T-cell (primary cell): ENCODE measurements around the gene PABPN1L. TPM values are rescaled to one million over a fixed set of nuclear protein-coding genes. Genes with fewer than 3 reads are reported as not detected.

Source experiments
- ATAC-seq, 4 experiments: fragments of 200-7000 bp in 3 of 4; fragments of 150-1000 bp in 1 of 4; cut with Tn5 transposase; replicated peaks in 1 of 4; 1 replicate in 3 of 4; 2 replicates in 1 of 4; pipeline ENCODE4 v1.10.0; 2021; ENCODE audit warnings: moderate library complexity in 3 of 4, mild to moderate bottlenecking in 2 of 4, moderate number of reproducible peaks in 1 of 4
- CTCF ChIA-PET, 2 donors: fragments of 300-600 bp; sonication (Branson Sonifier 250); formaldehyde crosslinking; loops; one replicate each; lab custom pipeline; 2022; ENCODE audit warnings: antibody characterized with exemption in 2 of 2; lab: Charles Lee
- POLR2A ChIA-PET, 2 donors: fragments of 300-600 bp; sonication (Branson Sonifier 250); formaldehyde crosslinking; loops; one replicate each; lab custom pipeline; 2022; ENCODE audit warnings: antibody characterized with exemption in 2 of 2; lab: Charles Lee
- DNase-seq, 35 experiments: peaks; one replicate each; pipeline versions ENCODE4 v3.0.0 to v3.0.0-alpha.2; 2013 to 2023
- H3K27ac ChIP-seq: one replicate; pipeline ENCODE4 v1.5.1; 2013; ENCODE audit warnings: low read length
- H3K27me3 ChIP-seq, 2 experiments: replicated peaks in 1 of 2; 1 replicate in 1 of 2; 2 replicates in 1 of 2; pipeline versions ENCODE4 v1.6.1 to v1.7.0; 2013; ENCODE audit warnings: low read length in 1 of 2, mixed read lengths in 1 of 2; ENCODE audit not compliant: control insufficient read depth in 2 of 2, insufficient read depth in 2 of 2; ENCODE audit errors: extremely low read depth in 1 of 2
- H3K36me3 ChIP-seq, 2 donors: 1 replicate in 1 of 2; 2 replicates in 1 of 2; pipeline versions ENCODE4 v1.6.1 to v1.7.0; 2013; ENCODE audit warnings: low read length in 1 of 2; ENCODE audit not compliant: control insufficient read depth in 2 of 2, insufficient read depth in 1 of 2; ENCODE audit errors: extremely low read depth in 1 of 2
- H3K4me1 ChIP-seq, 2 experiments: 1 replicate in 1 of 2; 2 replicates in 1 of 2; pipeline versions ENCODE4 v1.6.1 to v1.7.0; 2013; ENCODE audit warnings: low read length in 2 of 2, mixed read lengths in 1 of 2; ENCODE audit not compliant: insufficient read depth in 2 of 2, control insufficient read depth in 1 of 2; ENCODE audit errors: extremely low read depth in 1 of 2
- H3K4me3 ChIP-seq, 2 donors: 1 replicate in 1 of 2; 2 replicates in 1 of 2; pipeline versions ENCODE4 v1.5.1 to v1.7.0; 2013; ENCODE audit warnings: mild to moderate bottlenecking in 2 of 2, low read length in 1 of 2, moderate library complexity in 1 of 2; ENCODE audit not compliant: control insufficient read depth in 1 of 2; ENCODE audit errors: extremely low read depth in 1 of 2
- H3K9me3 ChIP-seq: 2 replicates; pipeline ENCODE4 v1.7.0; 2013
- H3K27ac Mint-ChIP-seq, 2 donors: one replicate each; pipeline ENCODE4 v1.8.0; 2020 to 2021; ENCODE audit warnings: mild to moderate bottlenecking in 2 of 2, mixed read lengths in 2 of 2
- H3K27me3 Mint-ChIP-seq, 2 donors: one replicate each; pipeline ENCODE4 v1.8.0; 2021 to 2022; ENCODE audit warnings: mixed read lengths in 2 of 2
- H3K36me3 Mint-ChIP-seq: one replicate; pipeline ENCODE4 v1.8.0; 2021; ENCODE audit warnings: mixed read lengths
- H3K4me1 Mint-ChIP-seq, 3 donors: one replicate each; pipeline ENCODE4 v1.8.0; 2020 to 2022; ENCODE audit warnings: mixed read lengths in 3 of 3, mild to moderate bottlenecking in 1 of 3
- H3K4me3 Mint-ChIP-seq, 3 donors: one replicate each; pipeline ENCODE4 v1.8.0; 2020 to 2022; ENCODE audit warnings: mild to moderate bottlenecking in 3 of 3, mixed read lengths in 3 of 3, moderate library complexity in 3 of 3
- H3K9me3 Mint-ChIP-seq, 3 donors: one replicate each; pipeline ENCODE4 v1.8.0; 2020 to 2022; ENCODE audit warnings: mixed read lengths in 3 of 3
- WGBS: methylation state at CpG from one replicate; pipeline ENCODE4 v1.1.5; 2013; ENCODE audit warnings: missing lambda C conversion rate; ENCODE audit not compliant: insufficient coverage; 5-methylcytosine and 5-hydroxymethylcytosine counted together
- total RNA-seq, 35 experiments: library from RNA in 6 of 35; stranded (reverse) in 6 of 35; fragments of 120-200 nt in 1 of 35; gene quantifications; one replicate each; pipeline versions ENCODE4 v1.2.1 to v1.2.4 and lab custom pipeline; 2013 to 2026

The PABPN1L gene
- total RNA-seq, 5 donors from 2014 or later (not counting 1 experiment from before 2014, with no cell fraction given): not detected

- no peaks in the 10 kb centered on the region for H3K27me3 ChIP-seq
- no peak overlapping the region for H3K4me3 ChIP-seq
- Mint-ChIP-seq H3K27ac (no peak overlapping the region), H3K4me1 (no peaks in the 10 kb centered on the region), H3K27me3 (no peaks in the 10 kb centered on the region), H3K4me3 (no peak overlapping the region), H3K9me3 (no peaks in the 10 kb centered on the region), H3K36me3 (no peaks in the 10 kb centered on the region)
- ATAC-seq (no peak), DNase-seq (no peak)
- no peaks in the 10 kb centered on the region for H3K4me1 ChIP-seq
- H3K9me3 ChIP-seq: no peaks in the 10 kb centered on the region
- H3K36me3 ChIP-seq: peaks cover 12 to 17% of the 10 kb centered on the region in 2 donors
- ChIA-PET CTCF (no interaction called here), POLR2A (no interaction called here)
- H3K27ac ChIP-seq: no peak overlapping the region
- 96% methylated on average over 18 of the region's 22 CpGs for whole genome bisulfite sequencing
Measured at GRCh38 chr16:88821168-88821850, 45.2 kb downstream of the PABPN1L start.

- Mint-ChIP-seq H3K4me3 (no peak overlapping the region), H3K27ac (no peak overlapping the region), H3K4me1 (no peaks in the 10 kb centered on the region), H3K9me3 (no peaks in the 10 kb centered on the region), H3K27me3 (no peaks in the 10 kb centered on the region), H3K36me3 (no peaks in the 10 kb centered on the region)
- Histone ChIP-seq H3K4me3 (no peak overlapping the region), H3K27ac (no peak overlapping the region), H3K9me3 (no peaks in the 10 kb centered on the region), H3K36me3 (peaks cover 12 to 15% of the 10 kb centered on the region in 2 donors), H3K27me3 (no peaks in the 10 kb centered on the region), H3K4me1 (peaks cover 0 to 6% of the 10 kb centered on the region in 2 experiments)
- DNase-seq (no peak), ATAC-seq (no peak)
- ChIA-PET CTCF (no interaction called here), POLR2A (no interaction called here)
- WGBS: 87% methylated on average over 19 of the region's 20 CpGs
Measured at GRCh38 chr16:88820385-88821025, 46.0 kb downstream of the PABPN1L start.

- H3K27me3 ChIP-seq: no peaks in the 10 kb centered on the region
- H3K36me3 ChIP-seq: peaks cover 12 to 15% of the 10 kb centered on the region in 2 donors
- no peak overlapping the region for H3K27ac ChIP-seq
- Mint-ChIP-seq H3K4me1 (no peaks in the 10 kb centered on the region), H3K9me3 (no peaks in the 10 kb centered on the region), H3K27me3 (no peaks in the 10 kb centered on the region), H3K27ac (no peak overlapping the region), H3K36me3 (no peaks in the 10 kb centered on the region), H3K4me3 (no peak overlapping the region)
- CTCF ChIA-PET: no interaction called here
- POLR2A ChIA-PET: no interaction called here
- H3K4me1 ChIP-seq: peaks cover 0 to 6% of the 10 kb centered on the region in 2 experiments
- no peaks in the 10 kb centered on the region for H3K9me3 ChIP-seq
- WGBS: 95% methylated on average over 6 of the region's 16 CpGs
- H3K4me3 ChIP-seq: no peak overlapping the region
- ATAC-seq: no peak
- DNase-seq: no peak
Measured at GRCh38 chr16:88819126-88819525, 47.3 kb downstream of the PABPN1L start.

- H3K4me1 ChIP-seq: peaks cover 0 to 6% of the 10 kb centered on the region in 2 experiments
- CTCF ChIA-PET: no interaction called here
- DNase-seq (no peak), ATAC-seq (no peak)
- H3K27me3 Mint-ChIP-seq: no peaks in the 10 kb centered on the region
- H3K36me3 ChIP-seq: peaks cover 12 to 15% of the 10 kb centered on the region in 2 donors
- no peaks in the 10 kb centered on the region for H3K9me3 ChIP-seq
- POLR2A ChIA-PET: no interaction called here
- no peaks in the 10 kb centered on the region for H3K9me3 Mint-ChIP-seq
- H3K36me3 Mint-ChIP-seq: no peaks in the 10 kb centered on the region
- H3K27ac Mint-ChIP-seq: peak overlapping the region in 1 of 2 donors; percentile 16
- no peak overlapping the region for H3K27ac ChIP-seq
- no peak overlapping the region for H3K4me3 Mint-ChIP-seq
- 94% methylated on average over 16 of the region's 18 CpGs for WGBS
- H3K4me3 ChIP-seq: no peak overlapping the region
- H3K27me3 ChIP-seq: no peaks in the 10 kb centered on the region
- peaks cover 0 to 3% (median 0%) of the 10 kb centered on the region in 3 donors for H3K4me1 Mint-ChIP-seq
Measured at GRCh38 chr16:88818575-88818874, 47.9 kb downstream of the PABPN1L start.

GRCh38 chr16:88817785-88818574, 48.5 kb downstream of the PABPN1L start:
- ATAC-seq (no peak), DNase-seq (no peak)
- POLR2A ChIA-PET: no interaction called here
- H3K27me3 ChIP-seq: no peaks in the 10 kb centered on the region
- H3K4me3 ChIP-seq: no peak overlapping the region
- Mint-ChIP-seq H3K36me3 (no peaks in the 10 kb centered on the region), H3K4me1 (peaks cover 0 to 3% (median 0%) of the 10 kb centered on the region in 3 donors), H3K27ac (no peak overlapping the region), H3K4me3 (no peak overlapping the region), H3K9me3 (no peaks in the 10 kb centered on the region), H3K27me3 (no peaks in the 10 kb centered on the region)
- H3K9me3 ChIP-seq: no peaks in the 10 kb centered on the region
- 90% methylated on average over 31 of the region's 40 CpGs for WGBS
- H3K27ac ChIP-seq: no peak overlapping the region
- peaks cover 12 to 15% of the 10 kb centered on the region in 2 donors for H3K36me3 ChIP-seq
- peaks cover 0 to 8% of the 10 kb centered on the region in 2 experiments for H3K4me1 ChIP-seq
- CTCF ChIA-PET: interaction anchor here in 1 of 2 donors (0.7 kb wide), 1 partner anchor 81 kb away, joined by 3 read pairs; no protein-coding TSS in a partner anchor

GRCh38 chr16:88816736-88817535, 49.5 kb downstream of the PABPN1L start:
- Mint-ChIP-seq H3K4me1 (peaks cover 0 to 8% (median 0%) of the 10 kb centered on the region in 3 donors), H3K9me3 (no peaks in the 10 kb centered on the region), H3K27me3 (no peaks in the 10 kb centered on the region), H3K36me3 (no peaks in the 10 kb centered on the region), H3K27ac (no peak overlapping the region), H3K4me3 (no peak overlapping the region)
- POLR2A ChIA-PET: no interaction called here
- WGBS: 95% methylated on average over 41 of the region's 41 CpGs
- ATAC-seq (no peak), DNase-seq (no peak)
- Histone ChIP-seq H3K9me3 (no peaks in the 10 kb centered on the region), H3K4me1 (peaks cover 0 to 16% of the 10 kb centered on the region in 2 experiments), H3K36me3 (peaks cover 4 to 15% of the 10 kb centered on the region in 2 donors), H3K27ac (no peak overlapping the region), H3K27me3 (no peaks in the 10 kb centered on the region), H3K4me3 (no peak overlapping the region)
- CTCF ChIA-PET: interaction anchor here in 1 of 2 donors (0.7 kb wide), 1 partner anchor 80 kb away, joined by 3 read pairs; no protein-coding TSS in a partner anchor
